Smooth muscle cell of the brain vasculature (primary cell): Measurements from ENCODE around the gene EFHD1.
"Not testable (repeated sequence)": the region's sequence is repeated elsewhere in the genome, so short reads cannot be mapped to it uniquely, and the experiment has no call there.

Experiments
- DNase-seq: peaks from one replicate; pipeline ENCODE4 v3.0.0-alpha.2; 2012; ENCODE audit warnings: low read depth, low spot score

Gene EFHD1

GRCh38 chr2:232647261-232647660, 13.9 kb downstream of the EFHD1 start:
- DNase-seq, result no peak

GRCh38 chr2:232649033-232649432, 15.6 kb downstream of the EFHD1 start:
- no peak for DNase-seq

GRCh38 chr2:232652505-232652851, 19.1 kb downstream of the EFHD1 start:
- no peak for DNase-seq

- no peak for DNase-seq
These were observed 20.0 kb downstream of the EFHD1 start for GRCh38 chr2:232653441-232653840.

- no peak for DNase-seq
These were observed 22.0 kb downstream of the EFHD1 start for GRCh38 chr2:232655392-232655791.

GRCh38 chr2:232658217-232658785, 24.9 kb downstream of the EFHD1 start:
- no peak for DNase-seq

- DNase-seq, result no peak
These were observed 26.0 kb downstream of the EFHD1 start for GRCh38 chr2:232659359-232659758.

GRCh38 chr2:232662486-232663260, 29.3 kb downstream of the EFHD1 start:
- DNase-seq, result no peak

- DNase-seq, result no peak
These were observed 32.8 kb downstream of the EFHD1 start for GRCh38 chr2:232666051-232666805.

- no peak for DNase-seq
These were observed 34.7 kb downstream of the EFHD1 start for GRCh38 chr2:232667989-232668583.

GRCh38 chr2:232668805-232669444, 35.5 kb downstream of the EFHD1 start:
- DNase-seq, result peak; percentile 24

- no peak for DNase-seq
These were observed 39.2 kb downstream of the EFHD1 start for GRCh38 chr2:232672588-232672987.

GRCh38 chr2:232674491-232674890, 41.1 kb downstream of the EFHD1 start:
- DNase-seq, result no peak

GRCh38 chr2:232675381-232675780, 42.0 kb downstream of the EFHD1 start:
- DNase-seq, result no peak

GRCh38 chr2:232680006-232680405, 46.6 kb downstream of the EFHD1 start:
- DNase-seq, result no peak

GRCh38 chr2:232681527-232681926, 48.1 kb downstream of the EFHD1 start:
- no peak for DNase-seq

GRCh38 chr2:232683368-232683767, 50.0 kb downstream of the EFHD1 start:
- no peak for DNase-seq

GRCh38 chr2:232685391-232685790, 52.0 kb downstream of the EFHD1 start:
- not testable (repeated sequence) for DNase-seq

GRCh38 chr2:232687382-232688160, 54.2 kb downstream of the EFHD1 start:
- no peak for DNase-seq

- DNase-seq, result no peak
These were observed 54.8 kb downstream of the EFHD1 start for GRCh38 chr2:232688201-232688600.
